CD4-positive, alpha-beta T cell (primary cell): Measurements from ENCODE around the gene HBM. TPM values are rescaled to one million over a fixed set of nuclear protein-coding genes. Genes with fewer than 3 reads are reported as not detected.
"Not testable (repeated sequence)": the region's sequence is repeated elsewhere in the genome, so short reads cannot be mapped to it uniquely, and the experiment has no call there.

Experiments
- ATAC-seq: fragments of 200-7000 bp; cut with Tn5 transposase; one replicate; pipeline ENCODE4 v1.10.0; 2022; ENCODE audit warnings: mild to moderate bottlenecking; ENCODE audit not compliant: poor library complexity
- CTCF ChIA-PET: fragments of 350-600 bp; sonication (Branson Sonifier 250); formaldehyde crosslinking; loops from one replicate; lab custom pipeline; 2021; ENCODE audit warnings: antibody characterized with exemption, inconsistent platforms; lab: Charles Lee
- POLR2A ChIA-PET: fragments of 350-600 bp; sonication (Branson Sonifier 250); formaldehyde crosslinking; loops from one replicate; lab custom pipeline; 2021; ENCODE audit warnings: antibody characterized with exemption, inconsistent platforms; lab: Charles Lee
- DNase-seq, 14 experiments: peaks; one replicate each; pipeline ENCODE4 v3.0.0-alpha.2; 2013 to 2020; ENCODE audit warnings: mixed read lengths in 2 of 14
- H3K27ac ChIP-seq, 2 donors: one replicate each; pipeline versions ENCODE4 v1.5.1 to v1.7.0; 2013; ENCODE audit warnings: low read length in 2 of 2, low read depth in 1 of 2, mild to moderate bottlenecking in 1 of 2
- H3K27me3 ChIP-seq, 2 experiments: 1 replicate in 1 of 2; 2 replicates in 1 of 2; pipeline versions ENCODE4 v1.6.1 to v1.7.0; 2013; ENCODE audit warnings: low read length in 2 of 2, control low read depth in 1 of 2, mild to moderate bottlenecking in 1 of 2, moderate library complexity in 1 of 2; ENCODE audit not compliant: insufficient read depth in 2 of 2, control insufficient read depth in 1 of 2
- H3K36me3 ChIP-seq: one replicate; pipeline ENCODE4 v1.6.1; 2013; ENCODE audit warnings: low read length, control low read depth; ENCODE audit not compliant: insufficient read depth
- H3K4me1 ChIP-seq: one replicate; pipeline ENCODE4 v1.6.1; 2013; ENCODE audit warnings: low read length, control low read depth; ENCODE audit not compliant: insufficient read depth
- H3K4me3 ChIP-seq: one replicate; pipeline ENCODE4 v1.5.1; 2013; ENCODE audit warnings: mild to moderate bottlenecking, low read length, moderate library complexity
- H3K9me3 ChIP-seq, 2 experiments: 1 replicate in 1 of 2; 2 replicates in 1 of 2; pipeline versions ENCODE4 v1.6.1 to v1.7.0; 2013; ENCODE audit warnings: low read length in 2 of 2, mild to moderate bottlenecking in 2 of 2, control low read depth in 1 of 2, moderate library complexity in 1 of 2; ENCODE audit not compliant: control insufficient read depth in 1 of 2, insufficient read depth in 1 of 2
- H3K27ac Mint-ChIP-seq: one replicate; pipeline ENCODE4 v1.8.0; 2020; ENCODE audit warnings: mixed read lengths
- H3K27me3 Mint-ChIP-seq: one replicate; pipeline ENCODE4 v1.8.0; 2021; ENCODE audit warnings: mixed read lengths
- H3K36me3 Mint-ChIP-seq: one replicate; pipeline ENCODE4 v1.8.0; 2021; ENCODE audit warnings: low read depth, mixed read lengths
- H3K4me1 Mint-ChIP-seq: one replicate; pipeline ENCODE4 v1.8.0; 2021; ENCODE audit warnings: low read depth, mixed read lengths
- H3K4me3 Mint-ChIP-seq: one replicate; pipeline ENCODE4 v1.8.0; 2020; ENCODE audit warnings: mild to moderate bottlenecking, mixed read lengths
- H3K9me3 Mint-ChIP-seq: one replicate; pipeline ENCODE4 v1.8.0; 2020; ENCODE audit warnings: mixed read lengths
- CTCF ChIP-seq: fragments of 200-600 bp; IDR thresholded peaks from one replicate; pipeline ENCODE4 v1.8.0; 2022; ENCODE audit warnings: antibody characterized with exemption, mild to moderate bottlenecking
- intact Hi-C, 2 experiments: fragments of 100-400 bp; cut with DNase I in 1 of 2; cut with micrococcal nuclease in 1 of 2; formaldehyde crosslinking; loops; one replicate each; pipeline versions ENCODE4 v1.15.1 to v1.9.0; 2023 to 2025; cut with DNase I, micrococcal nuclease
- total RNA-seq, 174 experiments: library from RNA in 2 of 174; stranded (reverse) in 2 of 174; gene quantifications; one replicate each; pipeline ENCODE4 v1.2.3 and lab custom pipeline; 2021 to 2026

HBM gene
- total RNA-seq, 2 experiments from 2014 or later, result not detected

GRCh38 chr16:173211-173854 lies 7.6 kb downstream of the HBM start:
- H3K4me1 Mint-ChIP-seq, result peaks cover 13% of the 10 kb centered on the region
- H3K27ac ChIP-seq, intact Hi-C loops, H3K4me3 Mint-ChIP-seq, H3K4me1 ChIP-seq, H3K36me3 Mint-ChIP-seq, POLR2A ChIA-PET, H3K9me3 Mint-ChIP-seq, ATAC-seq, H3K27ac Mint-ChIP-seq, H3K36me3 ChIP-seq, DNase-seq, H3K4me3 ChIP-seq, H3K9me3 ChIP-seq, CTCF ChIA-PET: not testable (repeated sequence)
- H3K27me3 ChIP-seq, result peaks cover 47 to 50% of the 10 kb centered on the region in 2 experiments
- H3K27me3 Mint-ChIP-seq, result peaks cover 72% of the 10 kb centered on the region

GRCh38 chr16:173928-174769 lies 8.4 kb downstream of the HBM start:
- H3K27ac Mint-ChIP-seq, result not testable (repeated sequence)
- peaks cover 71% of the 10 kb centered on the region for H3K27me3 Mint-ChIP-seq

GRCh38 chr16:175011-175949 lies 9.5 kb downstream of the HBM start:
- DNase-seq (no peak), ATAC-seq (no peak)
- Histone ChIP-seq H3K9me3 (peaks cover 0 to 6% of the 10 kb centered on the region in 2 experiments), H3K27ac (no peak overlapping the region), H3K27me3 (peaks cover 51 to 53% of the 10 kb centered on the region in 2 experiments), H3K36me3 (no peaks in the 10 kb centered on the region), H3K4me1 (peaks cover 14% of the 10 kb centered on the region), H3K4me3 (no peak overlapping the region)
- intact Hi-C loops, result no loop called here
- TF ChIP-seq CTCF, result no peak
- Mint-ChIP-seq H3K9me3 (no peaks in the 10 kb centered on the region), H3K27ac (no peak overlapping the region), H3K36me3 (no peaks in the 10 kb centered on the region), H3K4me3 (peak overlapping the region; percentile 65), H3K27me3 (peaks cover 68% of the 10 kb centered on the region), H3K4me1 (peaks cover 13% of the 10 kb centered on the region)
- CTCF ChIA-PET, result interaction anchor here (1.0 to 1.1 kb wide), 2 partner anchors 78 to 110 kb away, joined by 3 read pairs; no protein-coding TSS in a partner anchor
- POLR2A ChIA-PET, result no interaction called here

More at GRCh38 chr16:173928-174769, 8.4 kb downstream of the HBM start:
- ATAC-seq, H3K36me3 Mint-ChIP-seq, POLR2A ChIA-PET, intact Hi-C loops, H3K36me3 ChIP-seq, DNase-seq, H3K4me3 ChIP-seq, H3K9me3 ChIP-seq, H3K4me1 ChIP-seq, H3K27ac ChIP-seq, H3K9me3 Mint-ChIP-seq: not testable (repeated sequence)
- Mint-ChIP-seq H3K4me1 (peaks cover 13% of the 10 kb centered on the region), H3K4me3 (peak overlapping the region; percentile 70)
- CTCF ChIA-PET, result interaction anchor here (1.1 kb wide), 1 partner anchor 77 kb away, joined by 3 read pairs; no protein-coding TSS in a partner anchor
- H3K27me3 ChIP-seq, result peaks cover 44 to 48% of the 10 kb centered on the region in 2 experiments

GRCh38 chr16:176006-176405 lies 10.2 kb downstream of the HBM start:
- intact Hi-C loops, H3K27ac Mint-ChIP-seq, ATAC-seq, H3K9me3 ChIP-seq, H3K4me3 Mint-ChIP-seq, H3K27ac ChIP-seq, POLR2A ChIA-PET, DNase-seq, H3K4me3 ChIP-seq, H3K9me3 Mint-ChIP-seq, H3K36me3 Mint-ChIP-seq, CTCF ChIA-PET, H3K36me3 ChIP-seq: not testable (repeated sequence)
- H3K27me3 ChIP-seq, result peaks cover 51 to 58% of the 10 kb centered on the region in 2 experiments
- peaks cover 21% of the 10 kb centered on the region for H3K4me1 ChIP-seq
- H3K27me3 Mint-ChIP-seq, result peaks cover 61% of the 10 kb centered on the region
- peaks cover 13% of the 10 kb centered on the region for H3K4me1 Mint-ChIP-seq

- H3K27me3 ChIP-seq, result peaks cover 45 to 53% of the 10 kb centered on the region in 2 experiments
- POLR2A ChIA-PET, H3K36me3 Mint-ChIP-seq, intact Hi-C loops, H3K36me3 ChIP-seq, H3K27ac ChIP-seq, CTCF ChIA-PET, H3K4me3 ChIP-seq, H3K9me3 Mint-ChIP-seq, H3K27ac Mint-ChIP-seq, DNase-seq, H3K9me3 ChIP-seq: not testable (repeated sequence)
- ATAC-seq, result peak; percentile 13
- H3K4me1 Mint-ChIP-seq, result peaks cover 13% of the 10 kb centered on the region
- peak within 1 kb of the TSS; percentile 15 for H3K4me3 Mint-ChIP-seq
- peaks cover 55% of the 10 kb centered on the region for H3K27me3 Mint-ChIP-seq
- H3K4me1 ChIP-seq, result peaks cover 28% of the 10 kb centered on the region
Observed at GRCh38 chr16:176477-177382, 11.0 kb downstream of the HBM start, which contains the start of gene HBA1. HBA1 (plus strand) TSS chr16:176680; CDS start chr16:176717, 37 bp downstream.
